Fibroblast of mammary gland (primary cell): ENCODE data around the gene COPE.
"Not testable (repeated sequence)": the region's sequence is repeated elsewhere in the genome, so short reads cannot be mapped to it uniquely, and the experiment has no call there.

Source experiments
- DNase-seq: peaks from one replicate; pipeline ENCODE4 v3.0.0-alpha.2; 2010; ENCODE audit warnings: low read depth
- H3K4me3 ChIP-seq: 2 replicates; pipeline ENCODE4 v1.5.1; 2011; ENCODE audit warnings: low read depth, mild to moderate bottlenecking, low read length, moderate library complexity; ENCODE audit not compliant: control insufficient read depth
- TF ChIP-seq, protein P1 (sequence below): conservative IDR thresholded peaks from 2 replicates; pipeline ENCODE4 v1.5.1; 2011; ENCODE audit warnings: low read depth, low read length, inconsistent platforms; ENCODE audit not compliant: control insufficient read depth, insufficient read depth

COPE gene

DNA sequence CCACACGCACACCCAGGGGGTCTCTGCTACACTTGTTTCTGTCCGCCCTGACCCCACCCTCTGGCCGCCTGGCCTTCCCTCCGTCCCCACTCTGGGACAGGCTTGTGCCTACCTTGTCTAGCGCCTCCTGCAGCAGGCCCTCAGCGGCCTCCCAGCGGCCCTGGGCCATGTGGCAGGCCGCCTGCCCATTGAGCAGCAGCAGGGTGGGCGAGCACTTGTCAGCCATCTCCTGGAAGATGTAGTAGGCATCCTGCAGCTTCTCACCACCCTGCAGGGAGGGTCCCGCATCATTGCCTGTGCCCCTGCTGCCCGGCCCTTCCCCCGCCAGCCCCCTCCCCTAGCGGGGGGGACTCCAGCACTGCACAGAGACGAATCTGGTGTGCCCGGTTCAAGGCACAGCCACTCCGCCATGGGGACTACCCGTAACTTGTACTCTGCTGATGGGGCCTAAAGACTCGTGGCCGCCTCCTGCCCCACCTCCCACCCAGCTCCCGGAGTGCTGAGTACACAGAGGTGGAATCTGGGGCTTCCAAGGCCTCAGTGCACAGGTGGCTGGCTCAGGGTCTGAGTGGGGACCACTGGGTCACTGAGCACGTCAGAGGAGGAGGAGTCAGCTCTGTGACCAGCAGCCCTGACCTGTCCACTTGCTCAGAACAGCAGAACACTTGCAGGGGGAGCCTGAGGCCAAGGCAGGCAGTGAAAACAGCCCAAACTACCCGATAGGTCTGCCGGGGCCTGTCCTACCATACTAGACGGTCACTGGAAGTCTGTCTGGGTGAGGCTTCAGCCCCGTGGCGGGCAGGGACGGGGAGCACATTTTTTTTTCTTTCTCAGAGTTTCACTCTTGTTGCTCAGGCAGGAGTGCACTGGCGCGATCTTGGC, 15.8 kb downstream of the COPE start:
- TF ChIP-seq, protein P1, sequence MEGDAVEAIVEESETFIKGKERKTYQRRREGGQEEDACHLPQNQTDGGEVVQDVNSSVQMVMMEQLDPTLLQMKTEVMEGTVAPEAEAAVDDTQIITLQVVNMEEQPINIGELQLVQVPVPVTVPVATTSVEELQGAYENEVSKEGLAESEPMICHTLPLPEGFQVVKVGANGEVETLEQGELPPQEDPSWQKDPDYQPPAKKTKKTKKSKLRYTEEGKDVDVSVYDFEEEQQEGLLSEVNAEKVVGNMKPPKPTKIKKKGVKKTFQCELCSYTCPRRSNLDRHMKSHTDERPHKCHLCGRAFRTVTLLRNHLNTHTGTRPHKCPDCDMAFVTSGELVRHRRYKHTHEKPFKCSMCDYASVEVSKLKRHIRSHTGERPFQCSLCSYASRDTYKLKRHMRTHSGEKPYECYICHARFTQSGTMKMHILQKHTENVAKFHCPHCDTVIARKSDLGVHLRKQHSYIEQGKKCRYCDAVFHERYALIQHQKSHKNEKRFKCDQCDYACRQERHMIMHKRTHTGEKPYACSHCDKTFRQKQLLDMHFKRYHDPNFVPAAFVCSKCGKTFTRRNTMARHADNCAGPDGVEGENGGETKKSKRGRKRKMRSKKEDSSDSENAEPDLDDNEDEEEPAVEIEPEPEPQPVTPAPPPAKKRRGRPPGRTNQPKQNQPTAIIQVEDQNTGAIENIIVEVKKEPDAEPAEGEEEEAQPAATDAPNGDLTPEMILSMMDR = no peak
- no peak overlapping the region for H3K4me3 ChIP-seq
- no peak for DNase-seq

DNA sequence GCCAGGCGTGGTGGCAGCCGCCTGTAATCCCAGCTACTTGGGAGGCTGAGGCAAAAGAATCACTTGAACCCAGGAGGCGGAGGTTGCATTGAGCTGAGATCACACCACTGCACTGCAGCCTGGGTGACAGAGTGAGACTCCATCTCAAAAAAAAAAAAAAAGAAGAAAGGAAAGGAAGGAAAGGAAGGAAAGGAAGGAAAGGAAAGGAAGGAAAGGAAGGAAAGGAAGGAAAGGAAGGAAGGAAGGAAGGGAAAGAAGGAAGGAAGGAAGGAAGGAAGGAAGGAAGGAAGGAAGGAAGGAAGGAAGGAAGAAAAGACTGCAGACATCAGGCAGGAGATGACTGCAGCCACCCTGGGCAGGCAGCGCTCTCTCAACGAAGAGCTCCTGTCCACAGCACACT, 16.7 kb downstream of the COPE start:
- not testable (repeated sequence) for DNase-seq, H3K4me3 ChIP-seq

DNA sequence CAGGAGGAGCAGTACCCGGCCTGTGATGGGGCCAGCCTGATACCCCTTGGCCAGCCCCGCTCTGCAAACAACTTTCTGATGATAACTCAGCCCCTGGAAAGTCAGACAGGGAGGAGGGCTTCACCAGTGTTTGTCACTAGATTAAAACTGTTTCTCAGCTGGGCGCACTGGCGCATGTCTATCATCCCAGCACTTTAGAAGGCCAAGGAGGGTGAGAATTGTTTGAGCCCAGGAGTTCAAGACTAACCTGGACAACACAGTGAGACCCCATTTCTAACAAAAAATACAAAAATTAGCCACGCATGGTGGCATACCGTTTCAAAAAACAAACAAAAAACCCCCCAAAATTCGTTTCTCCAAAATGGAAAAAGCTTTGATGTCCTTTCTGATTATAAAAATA, 17.7 kb downstream of the COPE start:
- DNase-seq = no peak
- H3K4me3 ChIP-seq = no peak overlapping the region
- TF ChIP-seq, protein P1 = no peak

DNA sequence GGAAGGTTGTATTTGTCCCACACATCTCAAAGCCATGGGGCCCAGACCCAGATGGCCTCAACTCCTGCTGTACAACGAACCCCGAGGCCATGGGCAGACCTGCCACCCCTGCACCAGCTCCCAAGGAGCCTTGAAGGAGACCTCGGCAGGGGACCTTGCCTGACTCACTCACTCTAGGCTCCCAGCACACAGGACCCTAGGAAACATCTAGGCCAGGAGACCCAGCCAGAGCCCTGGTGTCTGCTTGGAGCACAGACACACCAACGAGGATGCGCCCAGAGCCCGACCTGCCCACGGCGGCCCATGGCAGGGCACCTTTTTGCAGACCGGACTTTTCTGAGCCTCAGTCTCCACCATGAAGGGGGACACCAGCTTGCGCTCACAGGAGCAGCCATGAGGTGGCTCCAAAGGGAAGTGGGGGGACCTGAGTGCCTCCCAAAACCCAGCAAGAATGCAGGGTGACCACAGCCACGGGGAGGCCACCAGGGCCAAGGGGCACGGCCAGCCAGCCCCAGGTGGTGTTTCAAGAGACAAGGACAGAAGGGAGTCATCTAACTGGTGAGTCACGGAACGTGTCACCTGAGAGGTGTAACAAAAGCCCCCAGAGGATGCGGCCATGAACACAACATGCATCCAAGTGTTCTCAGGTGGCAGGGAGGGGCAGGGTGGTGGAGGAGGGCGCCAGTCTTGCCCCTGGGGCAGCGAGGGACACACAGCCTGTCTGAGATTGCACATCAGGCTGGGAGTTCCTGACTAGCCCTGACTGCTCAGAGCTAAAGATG, 18.3 kb downstream of the COPE start:
- DNase-seq = no peak
- no peak overlapping the region for H3K4me3 ChIP-seq
- TF ChIP-seq, protein P1 = no peak

DNA sequence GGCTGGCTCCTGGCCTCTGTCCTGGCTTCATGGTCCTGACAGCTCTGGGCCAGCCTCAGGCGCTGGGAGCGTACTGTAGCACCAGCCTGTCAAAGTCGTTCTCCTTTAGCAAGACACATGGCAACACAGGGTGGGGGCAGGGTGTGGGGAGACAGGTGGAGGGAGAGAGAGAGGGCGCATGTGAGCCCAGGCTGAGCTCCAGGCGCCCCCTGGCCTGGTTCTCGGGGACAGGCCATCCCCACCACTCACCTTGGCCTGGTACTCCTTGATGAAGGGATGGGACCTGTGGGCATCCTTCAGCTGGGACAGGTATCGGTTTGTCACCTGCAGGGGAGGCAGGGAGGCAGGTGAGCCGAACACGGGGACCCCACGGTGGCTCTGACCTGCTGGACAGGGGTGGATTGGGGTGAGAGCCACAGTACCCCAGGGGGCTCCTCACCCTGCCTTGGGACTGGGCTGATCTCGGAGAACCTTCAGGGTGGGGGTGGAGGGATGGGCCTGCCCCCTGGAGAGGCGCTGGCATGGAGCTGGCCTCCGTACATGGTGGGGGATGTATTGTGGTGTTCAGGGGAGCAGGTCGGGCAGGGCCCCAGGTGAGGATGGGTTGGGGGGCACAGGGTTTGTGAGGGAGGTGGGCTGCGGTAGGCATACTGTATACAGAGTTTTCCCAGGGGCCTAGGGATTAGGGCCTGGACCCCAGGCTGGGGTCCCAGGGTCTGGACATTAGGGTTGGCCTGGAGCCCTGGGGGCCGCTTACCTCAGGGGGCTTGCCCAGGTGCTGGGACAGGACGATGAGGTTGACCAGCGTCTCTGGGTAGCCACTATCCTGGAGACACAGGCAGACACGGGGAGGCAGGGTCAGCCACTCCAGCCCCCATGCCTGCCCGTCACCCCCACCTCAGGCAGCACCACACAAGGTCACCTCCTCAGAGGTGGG, 19.3 kb downstream of the COPE start:
- H3K4me3 ChIP-seq = no peak overlapping the region
- TF ChIP-seq, protein P1 = no peak

DNA sequence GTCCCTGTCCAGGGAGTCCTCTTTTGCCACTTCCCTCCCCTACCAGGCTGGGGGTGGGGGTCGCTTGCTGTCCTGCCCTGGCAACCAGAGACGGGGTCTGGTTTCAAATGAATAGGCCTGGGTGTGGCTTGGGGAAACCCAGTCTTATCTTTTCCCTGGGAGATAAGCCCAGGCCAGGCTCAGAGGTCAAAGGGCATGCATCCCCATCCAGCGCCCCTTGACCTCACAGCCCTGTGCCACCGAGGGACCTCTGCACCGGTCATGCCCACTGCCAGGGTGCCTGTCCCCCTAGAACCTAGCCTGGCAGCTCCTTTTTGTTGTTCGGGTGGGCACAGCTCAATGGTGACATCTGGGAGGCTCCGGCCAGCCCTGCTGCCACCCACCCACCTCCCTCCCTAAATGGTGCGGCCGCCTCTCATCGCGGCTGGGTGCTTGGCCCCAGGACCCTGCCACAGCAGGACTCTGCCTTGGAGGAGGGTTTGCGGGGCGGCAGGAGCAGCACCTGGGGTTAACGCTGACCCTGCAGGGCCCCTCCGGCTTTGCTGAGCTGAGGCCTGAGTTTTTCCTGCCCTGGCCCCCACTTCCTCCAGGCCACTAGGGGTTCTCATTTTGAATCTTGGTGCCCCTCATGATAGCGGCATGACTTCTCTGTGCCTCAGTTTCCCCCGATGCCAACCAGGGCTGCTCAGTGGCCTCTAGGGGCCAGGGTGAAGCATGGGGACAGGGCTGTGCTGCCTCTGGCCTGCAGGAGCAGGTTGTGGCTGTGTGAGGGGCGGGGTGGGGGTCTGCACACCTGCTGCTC, 20.4 kb downstream of the COPE start:
- no peak overlapping the region for H3K4me3 ChIP-seq
- TF ChIP-seq, protein P1 = no peak
- no peak for DNase-seq

More for the DNA sequence above, 19.3 kb downstream of the COPE start:
- no peak for DNase-seq
